ENCODE data around the gene ATAT1.

The ATAT1 gene

GRCh38 chr6:30618270-30618797 is 8.3 kb upstream of the ATAT1 start:
- Histone ChIP-seq H3K27ac (ENCODE audit: low read depth, low read length) (peak overlapping the region; percentile 99), H3K36me3 (ENCODE audit: control insufficient read depth in 5 of 5, insufficient read depth in 5 of 5, low read length in 5 of 5) (peaks cover 4 to 49% (median 30%) of the 10 kb centered on the region in 5 donors), H3K27me3 (ENCODE audit: control insufficient read depth in 5 of 5, insufficient read depth in 4 of 5, low read length in 5 of 5) (no peaks in the 10 kb centered on the region), H3K4me3 (ENCODE audit: low read depth in 1 of 5, low read length in 5 of 5) (peak overlapping the region; percentile 82 to 98 (median 93)), H3K9ac (ENCODE audit: low read length in 5 of 5) (peak overlapping the region; percentile 70 to 100 (median 89)), H3K4me1 (ENCODE audit: control insufficient read depth in 5 of 5, insufficient read depth in 5 of 5, low read length in 5 of 5) (peaks cover 10 to 31% (median 26%) of the 10 kb centered on the region in 5 donors), H3K9me3 (ENCODE audit: control insufficient read depth in 5 of 5, low read length in 5 of 5) (no peaks in the 10 kb centered on the region)

GRCh38 chr6:30619561-30619960 is 7.1 kb upstream of the ATAT1 start:
- peaks cover 8 to 61% (median 42%) of the 10 kb centered on the region in 5 donors for H3K36me3 ChIP-seq (ENCODE audit: control insufficient read depth in 5 of 5, insufficient read depth in 5 of 5, low read length in 5 of 5)
- H3K9ac ChIP-seq (ENCODE audit: low read length in 5 of 5): peak overlapping the region in 1 of 5 donors; percentile 26
- no peak overlapping the region for H3K27ac ChIP-seq (ENCODE audit: low read depth, low read length)
- peaks cover 7 to 19% (median 14%) of the 10 kb centered on the region in 5 donors for H3K4me1 ChIP-seq (ENCODE audit: control insufficient read depth in 5 of 5, insufficient read depth in 5 of 5, low read length in 5 of 5)
- H3K9me3 ChIP-seq (ENCODE audit: control insufficient read depth in 5 of 5, low read length in 5 of 5): no peaks in the 10 kb centered on the region
- H3K4me3 ChIP-seq (ENCODE audit: low read depth in 1 of 5, low read length in 5 of 5): no peak overlapping the region
- H3K27me3 ChIP-seq (ENCODE audit: control insufficient read depth in 5 of 5, insufficient read depth in 4 of 5, low read length in 5 of 5): no peaks in the 10 kb centered on the region

GRCh38 chr6:30625511-30625910 is 1.2 kb upstream of the ATAT1 start:
- Histone ChIP-seq H3K9ac (ENCODE audit: low read length in 5 of 5) (no peak overlapping the region), H3K4me1 (ENCODE audit: control insufficient read depth in 5 of 5, insufficient read depth in 5 of 5, low read length in 5 of 5) (peaks cover 3 to 17% (median 14%) of the 10 kb centered on the region in 5 donors), H3K36me3 (ENCODE audit: control insufficient read depth in 5 of 5, insufficient read depth in 5 of 5, low read length in 5 of 5) (peaks cover 12 to 66% (median 45%) of the 10 kb centered on the region in 5 donors), H3K27ac (ENCODE audit: low read depth, low read length) (no peak overlapping the region), H3K4me3 (ENCODE audit: low read depth in 1 of 5, low read length in 5 of 5) (no peak overlapping the region), H3K27me3 (ENCODE audit: control insufficient read depth in 5 of 5, insufficient read depth in 4 of 5, low read length in 5 of 5) (no peaks in the 10 kb centered on the region), H3K9me3 (ENCODE audit: control insufficient read depth in 5 of 5, low read length in 5 of 5) (no peaks in the 10 kb centered on the region)

GRCh38 chr6:30635834-30636233 is 9.2 kb downstream of the ATAT1 start:
- Histone ChIP-seq H3K36me3 (ENCODE audit: control insufficient read depth in 5 of 5, insufficient read depth in 5 of 5, low read length in 5 of 5) (peaks cover 0 to 39% (median 17%) of the 10 kb centered on the region in 5 donors), H3K4me3 (ENCODE audit: low read depth in 1 of 5, low read length in 5 of 5) (no peak overlapping the region), H3K27ac (ENCODE audit: low read depth, low read length) (no peak overlapping the region), H3K9me3 (ENCODE audit: control insufficient read depth in 5 of 5, low read length in 5 of 5) (no peaks in the 10 kb centered on the region), H3K4me1 (ENCODE audit: control insufficient read depth in 5 of 5, insufficient read depth in 5 of 5, low read length in 5 of 5) (peaks cover 0 to 3% (median 0%) of the 10 kb centered on the region in 5 donors), H3K9ac (ENCODE audit: low read length in 5 of 5) (peak overlapping the region in 1 of 5 donors; percentile 37), H3K27me3 (ENCODE audit: control insufficient read depth in 5 of 5, insufficient read depth in 4 of 5, low read length in 5 of 5) (no peaks in the 10 kb centered on the region)

GRCh38 chr6:30640481-30640880 is 13.8 kb downstream of the ATAT1 start:
- peaks cover 0 to 52% (median 27%) of the 10 kb centered on the region in 5 donors for H3K36me3 ChIP-seq (ENCODE audit: control insufficient read depth in 5 of 5, insufficient read depth in 5 of 5, low read length in 5 of 5)
- H3K27me3 ChIP-seq (ENCODE audit: control insufficient read depth in 5 of 5, insufficient read depth in 4 of 5, low read length in 5 of 5): no peaks in the 10 kb centered on the region
- H3K9ac ChIP-seq (ENCODE audit: low read length in 5 of 5): no peak overlapping the region
- no peak overlapping the region for H3K27ac ChIP-seq (ENCODE audit: low read depth, low read length)
- peaks cover 0 to 4% (median 0%) of the 10 kb centered on the region in 5 donors for H3K4me1 ChIP-seq (ENCODE audit: control insufficient read depth in 5 of 5, insufficient read depth in 5 of 5, low read length in 5 of 5)
- H3K9me3 ChIP-seq (ENCODE audit: control insufficient read depth in 5 of 5, low read length in 5 of 5): no peaks in the 10 kb centered on the region
- no peak overlapping the region for H3K4me3 ChIP-seq (ENCODE audit: low read depth in 1 of 5, low read length in 5 of 5)

GRCh38 chr6:30641048-30641447 is 14.4 kb downstream of the ATAT1 start:
- peaks cover 0 to 4% (median 0%) of the 10 kb centered on the region in 5 donors for H3K4me1 ChIP-seq (ENCODE audit: control insufficient read depth in 5 of 5, insufficient read depth in 5 of 5, low read length in 5 of 5)
- H3K9me3 ChIP-seq (ENCODE audit: control insufficient read depth in 5 of 5, low read length in 5 of 5): no peaks in the 10 kb centered on the region
- H3K27ac ChIP-seq (ENCODE audit: low read depth, low read length): no peak overlapping the region
- no peak overlapping the region for H3K9ac ChIP-seq (ENCODE audit: low read length in 5 of 5)
- H3K4me3 ChIP-seq (ENCODE audit: low read depth in 1 of 5, low read length in 5 of 5): no peak overlapping the region
- no peaks in the 10 kb centered on the region for H3K27me3 ChIP-seq (ENCODE audit: control insufficient read depth in 5 of 5, insufficient read depth in 4 of 5, low read length in 5 of 5)
- H3K36me3 ChIP-seq (ENCODE audit: control insufficient read depth in 5 of 5, insufficient read depth in 5 of 5, low read length in 5 of 5): peaks cover 0 to 56% (median 29%) of the 10 kb centered on the region in 5 donors

- Histone ChIP-seq H3K27me3 (ENCODE audit: control insufficient read depth in 5 of 5, insufficient read depth in 4 of 5, low read length in 5 of 5) (no peaks in the 10 kb centered on the region), H3K4me1 (ENCODE audit: control insufficient read depth in 5 of 5, insufficient read depth in 5 of 5, low read length in 5 of 5) (peaks cover 2 to 20% (median 17%) of the 10 kb centered on the region in 5 donors), H3K36me3 (ENCODE audit: control insufficient read depth in 5 of 5, insufficient read depth in 5 of 5, low read length in 5 of 5) (peaks cover 0 to 47% (median 29%) of the 10 kb centered on the region in 5 donors)
These were observed 17.0 kb downstream of the ATAT1 start for GRCh38 chr6:30643656-30644055.

DNA sequence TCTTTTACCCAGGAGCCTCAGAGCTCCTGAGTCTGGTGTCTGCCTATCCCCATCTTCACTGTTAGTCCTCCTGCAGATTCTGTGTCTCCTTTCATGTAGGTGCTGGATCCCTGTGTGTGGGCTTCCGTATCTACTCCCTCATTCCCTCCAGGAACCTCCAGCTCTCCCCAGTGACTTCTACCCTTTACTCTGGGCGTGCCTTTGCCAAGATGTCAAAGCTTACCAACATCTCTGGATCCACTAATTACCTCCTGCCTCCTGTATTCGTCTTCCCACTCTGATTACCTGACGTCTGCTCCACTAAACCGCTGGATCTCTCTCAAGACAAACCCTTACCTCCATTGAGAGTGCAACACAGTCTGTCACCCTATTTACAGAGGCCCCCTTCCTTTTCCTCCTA is 18.1 kb downstream of the ATAT1 start:
- Histone ChIP-seq H3K27me3 (ENCODE audit: control insufficient read depth in 5 of 5, insufficient read depth in 4 of 5, low read length in 5 of 5) (no peaks in the 10 kb centered on the region), H3K9me3 (ENCODE audit: control insufficient read depth in 5 of 5, low read length in 5 of 5) (no peaks in the 10 kb centered on the region), H3K4me3 (ENCODE audit: low read depth in 1 of 5, low read length in 5 of 5) (no peak overlapping the region), H3K36me3 (ENCODE audit: control insufficient read depth in 5 of 5, insufficient read depth in 5 of 5, low read length in 5 of 5) (peaks cover 0 to 44% (median 29%) of the 10 kb centered on the region in 5 donors), H3K4me1 (ENCODE audit: control insufficient read depth in 5 of 5, insufficient read depth in 5 of 5, low read length in 5 of 5) (peaks cover 2 to 20% (median 17%) of the 10 kb centered on the region in 5 donors), H3K27ac (ENCODE audit: low read depth, low read length) (no peak overlapping the region), H3K9ac (ENCODE audit: low read length in 5 of 5) (peak overlapping the region in 1 of 5 donors; percentile 38)

More at GRCh38 chr6:30643656-30644055, 17.0 kb downstream of the ATAT1 start:
- H3K27ac ChIP-seq (ENCODE audit: low read depth, low read length): no peak overlapping the region
- H3K9me3 ChIP-seq (ENCODE audit: control insufficient read depth in 5 of 5, low read length in 5 of 5): no peaks in the 10 kb centered on the region
- H3K4me3 ChIP-seq (ENCODE audit: low read depth in 1 of 5, low read length in 5 of 5): no peak overlapping the region
- H3K9ac ChIP-seq (ENCODE audit: low read length in 5 of 5): no peak overlapping the region

- no peaks in the 10 kb centered on the region for H3K9me3 ChIP-seq (ENCODE audit: control insufficient read depth in 5 of 5, low read length in 5 of 5)
- no peak overlapping the region for H3K4me3 ChIP-seq (ENCODE audit: low read depth in 1 of 5, low read length in 5 of 5)
- no peak overlapping the region for H3K27ac ChIP-seq (ENCODE audit: low read depth, low read length)
- H3K4me1 ChIP-seq (ENCODE audit: control insufficient read depth in 5 of 5, insufficient read depth in 5 of 5, low read length in 5 of 5): peaks cover 2 to 17% (median 15%) of the 10 kb centered on the region in 5 donors
- H3K27me3 ChIP-seq (ENCODE audit: control insufficient read depth in 5 of 5, insufficient read depth in 4 of 5, low read length in 5 of 5): no peaks in the 10 kb centered on the region
- peak overlapping the region in 1 of 5 donors; percentile 66 for H3K9ac ChIP-seq (ENCODE audit: low read length in 5 of 5)
- peaks cover 0 to 36% (median 24%) of the 10 kb centered on the region in 5 donors for H3K36me3 ChIP-seq (ENCODE audit: control insufficient read depth in 5 of 5, insufficient read depth in 5 of 5, low read length in 5 of 5)
These were observed 19.3 kb downstream of the ATAT1 start for GRCh38 chr6:30645989-30646388.

DNA sequence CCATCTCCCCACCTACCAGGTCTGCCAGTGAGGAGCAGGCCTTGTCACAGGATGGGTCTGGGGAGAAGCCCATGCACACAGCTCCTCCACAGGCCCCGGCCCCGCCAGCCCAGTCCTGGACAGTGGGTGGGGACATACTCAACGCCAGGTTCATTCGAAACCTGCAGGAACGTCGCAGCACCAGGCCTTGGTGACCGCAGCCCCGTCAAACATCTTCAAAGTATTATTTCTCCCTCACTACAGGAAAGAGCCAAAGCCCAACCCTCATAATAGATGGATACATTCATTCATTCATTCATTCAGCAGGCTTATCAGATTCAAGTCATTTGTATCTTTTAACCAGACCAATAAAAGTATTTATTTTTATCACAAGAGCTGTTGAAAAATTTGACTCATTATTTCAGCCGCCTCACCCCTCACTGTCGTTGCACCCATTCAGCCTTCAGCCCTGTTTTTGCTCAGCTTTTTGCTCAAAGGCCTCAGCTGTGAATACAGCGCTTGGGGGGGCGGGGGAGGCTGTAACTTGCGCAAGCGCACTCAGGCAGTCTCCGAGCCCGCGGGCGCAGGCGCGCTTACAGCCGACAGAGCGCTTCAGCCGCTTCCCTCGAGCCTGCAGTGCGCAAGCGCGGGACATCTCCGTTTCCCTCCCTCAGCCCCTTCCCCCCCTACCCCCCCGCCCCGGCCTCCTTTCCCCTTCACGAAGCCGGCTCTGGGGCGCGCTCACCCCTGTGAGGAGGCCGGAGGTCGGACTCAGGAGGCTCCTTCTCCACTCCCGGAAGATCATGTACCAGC is 20.0 kb downstream of the ATAT1 start, which contains the start of gene C6orf136:
TSS of gene C6orf136 (plus strand) at position 684 of the 792 bp plus-strand sequence. CDS start at position 783, 99 bp downstream.
- H3K27ac ChIP-seq (ENCODE audit: low read depth, low read length): peak within 1 kb of the TSS; percentile 77
- no peaks in the 10 kb centered on the region for H3K27me3 ChIP-seq (ENCODE audit: control insufficient read depth in 5 of 5, insufficient read depth in 4 of 5, low read length in 5 of 5)
- H3K4me1 ChIP-seq (ENCODE audit: control insufficient read depth in 5 of 5, insufficient read depth in 5 of 5, low read length in 5 of 5): peaks cover 2 to 17% (median 15%) of the 10 kb centered on the region in 5 donors
- H3K9ac ChIP-seq (ENCODE audit: low read length in 5 of 5): peak within 1 kb of the TSS in 4 of 5 donors; percentile 83 to 91 (median 86)
- H3K9me3 ChIP-seq (ENCODE audit: control insufficient read depth in 5 of 5, low read length in 5 of 5): no peaks in the 10 kb centered on the region
- peaks cover 0 to 37% (median 27%) of the 10 kb centered on the region in 5 donors for H3K36me3 ChIP-seq (ENCODE audit: control insufficient read depth in 5 of 5, insufficient read depth in 5 of 5, low read length in 5 of 5)
- H3K4me3 ChIP-seq (ENCODE audit: low read depth in 1 of 5, low read length in 5 of 5): peak within 1 kb of the TSS; percentile 78 to 98 (median 80)
